NCI-H69 (cell line): ENCODE data around the gene ZNF117.
A peak's percentile ranks its signal among the peaks of the same experiment; 100 is the strongest.
"Not testable (repeated sequence)": the region's sequence is repeated elsewhere in the genome, so short reads cannot be mapped to it uniquely, and the experiment has no call there.

Experiments
- DNase-seq: peaks from one replicate; lab custom pipeline; 2025; lab: John Stamatoyannopoulos, UW

Gene ZNF117

DNA sequence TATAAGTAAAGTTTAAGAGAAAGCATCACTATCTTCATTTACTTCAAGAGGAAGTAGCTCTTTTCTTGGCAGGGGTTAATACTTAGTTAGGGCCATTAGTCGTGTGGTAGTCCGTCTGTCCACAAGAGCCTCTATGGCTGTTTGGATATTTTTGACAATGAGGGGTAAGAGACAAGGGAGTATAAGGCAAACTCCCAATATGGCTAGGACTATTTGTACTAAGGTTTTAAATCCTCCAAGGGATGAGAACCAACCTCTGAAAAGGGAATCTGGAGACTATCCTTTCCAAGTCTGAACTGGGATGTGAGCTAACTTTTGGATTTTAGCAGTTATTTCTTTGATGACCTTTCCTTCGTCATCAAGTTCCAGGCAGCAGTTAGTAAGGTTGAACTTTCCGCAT, at the start of gene ZNF117:
Gene ZNF117, minus strand, starts transcription at position 101 of the 400 bp plus-strand sequence.
- no peak for DNase-seq

DNA sequence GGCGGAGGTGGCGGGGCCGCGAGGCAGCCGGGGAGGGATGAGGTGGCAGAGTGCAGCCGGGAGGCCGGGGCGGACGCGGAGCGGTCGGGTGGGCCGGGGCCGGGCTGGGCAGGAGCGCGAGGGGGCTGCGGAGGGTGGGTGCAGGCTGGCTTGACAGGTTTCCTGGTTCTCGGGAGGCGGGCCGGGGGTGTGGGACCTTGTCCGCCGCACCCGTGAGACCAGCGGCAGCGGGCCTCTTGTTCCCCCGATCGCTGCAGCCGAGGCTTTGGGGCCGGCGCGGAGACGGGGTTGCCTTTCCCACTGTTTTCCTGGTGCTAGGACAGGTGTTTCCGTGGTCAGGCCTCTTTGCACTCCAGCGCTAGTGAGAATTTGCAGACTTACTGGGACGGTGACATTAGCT, 47.9 kb upstream of the ZNF117 start:
- DNase-seq = peak; percentile 65

GRCh38 chr7:65037740-65038688, 47.2 kb upstream of the ZNF117 start:
- peak; percentile 97 for DNase-seq

DNA sequence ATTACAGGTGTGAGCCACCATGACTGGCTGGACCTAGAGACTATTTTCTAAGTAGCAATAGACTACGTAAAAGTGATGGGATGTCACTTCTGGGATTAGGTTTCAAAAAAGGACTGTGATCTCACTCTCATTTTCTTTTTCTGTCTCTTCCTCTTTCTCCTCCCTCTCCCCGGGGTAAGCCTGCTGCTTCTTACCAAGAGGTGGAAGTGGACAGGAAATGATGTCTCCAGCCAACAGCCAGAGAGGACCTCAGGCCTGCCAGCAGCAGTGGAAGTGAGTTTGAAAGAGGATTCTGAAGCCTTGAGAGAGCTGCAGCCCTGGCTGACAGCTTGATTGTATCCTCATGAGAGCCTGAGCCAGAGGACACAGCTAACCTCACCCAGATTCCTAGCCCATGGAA, 45.7 kb upstream of the ZNF117 start:
- DNase-seq = not testable (repeated sequence)

- DNase-seq = not testable (repeated sequence)
Observed at GRCh38 chr7:65035469-65035868, 44.6 kb upstream of the ZNF117 start.

DNA sequence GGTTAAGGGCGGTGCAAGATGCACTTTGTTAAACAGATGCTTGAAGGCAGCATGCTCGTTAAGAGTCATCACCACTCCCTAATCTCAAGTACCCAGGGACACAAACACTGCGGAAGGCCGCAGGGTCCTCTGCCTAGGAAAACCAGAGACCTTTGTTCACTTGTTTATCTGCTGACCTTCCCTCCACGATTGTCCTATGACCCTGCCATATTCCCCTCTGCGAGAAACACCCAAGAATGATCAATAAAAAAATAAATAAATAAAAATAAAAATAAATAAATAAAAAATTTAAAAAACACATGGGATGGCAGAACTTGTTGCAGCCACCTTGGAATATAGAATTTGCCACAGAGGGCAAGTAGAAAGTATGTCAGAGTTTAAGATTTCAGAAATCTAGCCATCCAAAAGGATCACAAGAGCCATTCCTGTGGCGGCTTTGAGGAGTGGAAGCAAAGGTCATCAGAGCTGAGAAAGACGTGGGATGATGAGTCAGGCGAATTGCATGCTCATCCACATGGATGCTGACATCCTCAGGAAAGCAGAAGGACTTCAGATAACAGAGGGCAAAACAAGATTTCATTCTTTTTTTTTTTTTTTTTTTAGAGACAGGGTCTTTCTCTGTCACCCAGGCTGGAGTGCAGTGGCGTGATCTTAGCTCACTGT, 43.4 kb upstream of the ZNF117 start:
- not testable (repeated sequence) for DNase-seq

DNA sequence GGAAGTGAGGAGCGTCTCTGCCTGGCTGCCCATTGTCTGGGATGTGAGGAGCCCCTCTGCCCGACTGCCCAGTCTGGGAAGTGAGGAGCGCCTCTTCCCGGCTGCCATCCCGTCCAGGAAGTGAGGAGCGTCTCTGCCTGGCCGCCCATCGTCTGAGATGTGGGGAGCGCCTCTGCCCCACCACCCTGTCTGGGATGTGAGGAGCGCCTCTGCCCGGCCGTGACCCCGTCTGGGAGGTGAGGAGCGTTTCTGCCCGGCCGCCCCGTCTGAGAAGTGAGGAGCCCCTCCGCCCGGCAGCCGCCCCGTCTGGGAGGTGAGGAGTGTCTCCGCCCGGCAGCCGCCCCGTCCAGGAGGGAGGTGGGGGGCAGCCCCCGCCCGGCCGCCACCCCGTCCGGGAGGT, 42.6 kb upstream of the ZNF117 start:
- not testable (repeated sequence) for DNase-seq

- not testable (repeated sequence) for DNase-seq
Observed at GRCh38 chr7:65025023-65025422, 34.2 kb upstream of the ZNF117 start.

DNA sequence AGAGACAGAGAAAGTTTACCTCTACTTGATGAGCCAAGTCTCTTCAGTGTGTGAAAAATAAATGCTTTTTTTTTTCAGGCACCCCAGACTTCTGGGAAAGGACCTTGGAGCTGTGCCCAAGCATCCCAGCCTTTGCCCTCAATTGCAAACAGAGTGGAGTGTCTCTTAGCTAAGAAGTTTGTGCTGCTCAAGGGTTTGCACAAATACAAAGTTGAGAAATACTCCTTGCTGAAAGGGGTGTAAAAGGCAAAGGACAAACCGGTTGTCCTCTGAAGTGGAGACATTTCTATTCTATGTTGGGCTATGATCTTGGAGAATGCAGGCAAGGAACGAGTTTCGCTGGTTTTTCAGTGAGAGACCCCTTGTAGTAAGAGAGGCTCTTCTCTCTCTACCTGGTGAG, 30.1 kb upstream of the ZNF117 start:
- not testable (repeated sequence) for DNase-seq

DNA sequence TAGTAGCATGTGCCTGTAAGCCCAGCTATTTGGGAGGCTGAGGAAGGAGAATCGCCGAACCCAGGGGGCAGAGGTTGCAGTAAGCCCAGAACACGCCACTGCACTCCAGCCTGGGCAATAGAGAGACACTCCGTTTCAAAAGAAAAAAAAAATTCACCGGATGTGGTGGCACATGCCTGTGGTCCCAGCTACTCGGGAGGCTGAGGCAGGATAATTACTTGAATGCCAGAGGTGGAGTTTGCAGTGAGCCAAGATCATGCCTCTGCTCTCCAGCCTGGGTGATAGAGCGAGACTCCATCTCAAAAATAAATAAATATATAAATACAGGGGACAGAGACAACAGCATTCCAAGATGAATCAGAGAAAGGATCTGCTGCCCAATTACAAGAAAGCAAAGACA, 19.0 kb upstream of the ZNF117 start:
- not testable (repeated sequence) for DNase-seq

GRCh38 chr7:65009394-65009793, 18.6 kb upstream of the ZNF117 start:
- DNase-seq = not testable (repeated sequence)

DNA sequence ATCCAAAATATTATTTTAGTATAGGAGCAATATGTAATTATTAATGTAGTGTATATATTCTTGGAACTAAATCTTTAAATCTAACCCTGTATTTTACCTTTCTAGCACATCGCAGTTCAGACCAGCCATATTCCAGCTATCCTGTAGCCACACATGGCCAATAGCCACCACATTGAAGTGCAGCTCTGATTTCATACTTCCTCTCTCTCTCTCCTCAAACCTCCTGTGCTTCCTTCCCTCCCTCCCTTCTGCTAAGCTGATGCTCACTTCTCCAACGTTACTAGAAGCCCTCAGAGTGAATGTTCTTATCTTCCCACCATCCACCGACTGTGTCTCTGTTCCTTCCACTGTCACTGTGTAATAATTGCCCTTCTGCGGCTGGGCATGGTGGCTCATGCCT, 16.2 kb upstream of the ZNF117 start:
- DNase-seq = peak; percentile 21

DNA sequence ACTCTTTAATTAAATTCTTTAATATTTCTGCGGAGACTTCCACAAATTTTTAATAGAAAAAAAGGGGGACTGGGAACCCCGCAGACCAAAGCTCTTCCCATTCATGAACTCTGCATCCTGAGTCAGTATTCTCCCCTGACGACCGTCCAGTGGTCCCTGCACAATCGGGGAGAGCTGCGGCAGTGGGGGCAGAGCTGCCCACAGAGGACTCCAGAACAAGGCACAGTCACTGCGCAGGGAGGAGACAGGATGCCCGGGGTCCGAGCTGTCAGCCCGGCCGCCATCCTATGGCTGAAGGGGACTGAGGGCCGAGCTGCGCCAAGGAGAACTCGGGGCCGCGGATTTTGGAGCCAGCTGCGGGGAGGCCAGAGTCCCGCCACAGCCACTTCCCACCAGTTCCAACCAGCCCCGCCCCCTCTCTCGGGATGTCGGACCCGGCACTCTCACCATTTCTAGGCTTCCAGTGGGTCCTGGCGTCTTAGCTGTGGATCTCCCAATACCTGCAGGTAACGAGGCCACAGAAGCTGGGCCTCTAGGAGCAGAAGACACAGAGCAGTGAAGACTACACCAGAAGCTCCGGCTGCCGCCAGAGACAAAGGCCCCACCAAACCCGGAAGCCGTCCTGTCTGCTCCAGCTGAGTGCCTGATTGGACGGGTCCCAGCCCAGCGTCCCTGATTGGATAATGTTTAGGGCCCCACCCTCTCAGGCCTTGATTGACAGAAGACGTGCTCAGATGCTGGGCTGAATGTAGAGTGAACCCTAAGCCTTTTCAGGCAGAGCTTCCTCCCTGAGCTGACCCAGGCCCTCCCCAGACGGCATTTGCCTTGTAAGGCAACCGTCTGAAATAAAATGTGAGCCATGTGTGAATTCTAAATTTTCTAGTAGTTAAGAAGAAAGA, 15.5 kb upstream of the ZNF117 start, which contains the start of gene ERV3-1:
Gene ERV3-1, minus strand, starts transcription at position 594 of the 899 bp plus-strand sequence. CDS start 13,661 bp downstream, outside the sequence.
- peak; percentile 98 for DNase-seq

GRCh38 chr7:65004575-65004974, 13.7 kb upstream of the ZNF117 start:
- peak; percentile 9 for DNase-seq

DNA sequence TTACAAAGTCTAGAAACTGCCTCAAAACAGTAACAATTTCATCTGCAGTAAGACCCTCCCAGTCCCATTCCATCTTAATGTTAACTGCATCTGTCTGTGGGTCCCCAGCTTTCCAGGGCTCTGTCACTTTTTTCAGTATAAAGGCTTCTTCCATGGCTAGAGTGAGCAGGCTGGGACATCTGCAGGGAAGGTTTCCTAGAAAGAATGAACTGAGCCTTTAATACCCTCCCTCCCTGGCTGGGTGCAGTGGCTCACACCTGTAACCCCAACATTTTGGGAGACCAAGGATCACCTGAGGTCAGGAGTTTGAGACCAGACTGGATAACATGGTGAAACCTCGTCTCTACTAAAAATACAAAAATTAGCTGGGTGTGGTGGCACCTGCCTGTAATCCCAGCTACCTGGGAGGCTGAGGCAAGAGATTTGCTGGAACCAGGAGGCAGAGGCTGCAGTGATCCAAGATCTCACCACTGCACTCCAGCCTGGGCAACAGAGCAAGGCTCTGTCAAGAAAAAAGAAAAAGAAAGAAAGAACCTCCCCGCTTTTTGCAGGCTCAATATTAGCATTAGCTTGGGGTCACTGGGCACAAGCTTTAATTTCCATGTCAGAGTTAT, 12.2 kb upstream of the ZNF117 start:
- DNase-seq = no peak

DNA sequence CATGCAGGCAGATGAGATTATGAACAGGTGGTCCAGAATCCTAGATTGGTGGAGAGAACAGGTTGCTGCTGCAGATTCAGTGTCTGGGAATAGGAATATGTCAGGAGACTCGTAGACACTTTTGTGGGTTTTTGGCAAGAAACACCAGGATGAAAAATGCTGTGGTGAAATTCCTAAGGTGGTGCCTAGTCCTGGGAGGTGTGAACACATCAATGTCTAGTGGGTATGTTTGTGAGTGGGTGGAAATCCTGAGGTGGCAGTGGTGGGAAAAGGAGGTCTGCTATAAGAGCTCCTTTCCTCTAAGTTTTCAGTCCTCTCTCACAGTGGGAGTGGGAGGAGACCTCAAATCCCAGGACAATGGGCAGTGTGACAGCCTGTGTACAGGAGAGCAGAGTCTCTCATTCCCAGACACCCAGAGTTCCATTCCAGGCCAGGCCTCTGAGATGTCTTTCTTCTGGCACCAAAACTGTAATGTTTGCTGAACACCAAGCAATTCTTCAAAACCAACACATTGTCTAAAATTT, 10.5 kb upstream of the ZNF117 start:
- DNase-seq = no peak

GRCh38 chr7:64999165-65000004, 8.5 kb upstream of the ZNF117 start:
- no peak for DNase-seq

GRCh38 chr7:64998865-64999164, 8.0 kb upstream of the ZNF117 start:
- no peak for DNase-seq

GRCh38 chr7:64997927-64998391, 7.1 kb upstream of the ZNF117 start:
- DNase-seq = no peak

- no peak for DNase-seq
Observed at GRCh38 chr7:64997164-64997908, 6.5 kb upstream of the ZNF117 start.
